ENCODE measurements around the gene KIF5C.

GRCh38 chr2:148967056-148967455 is 92.0 kb downstream of the KIF5C start:
- TF ChIP-seq, protein P1, sequence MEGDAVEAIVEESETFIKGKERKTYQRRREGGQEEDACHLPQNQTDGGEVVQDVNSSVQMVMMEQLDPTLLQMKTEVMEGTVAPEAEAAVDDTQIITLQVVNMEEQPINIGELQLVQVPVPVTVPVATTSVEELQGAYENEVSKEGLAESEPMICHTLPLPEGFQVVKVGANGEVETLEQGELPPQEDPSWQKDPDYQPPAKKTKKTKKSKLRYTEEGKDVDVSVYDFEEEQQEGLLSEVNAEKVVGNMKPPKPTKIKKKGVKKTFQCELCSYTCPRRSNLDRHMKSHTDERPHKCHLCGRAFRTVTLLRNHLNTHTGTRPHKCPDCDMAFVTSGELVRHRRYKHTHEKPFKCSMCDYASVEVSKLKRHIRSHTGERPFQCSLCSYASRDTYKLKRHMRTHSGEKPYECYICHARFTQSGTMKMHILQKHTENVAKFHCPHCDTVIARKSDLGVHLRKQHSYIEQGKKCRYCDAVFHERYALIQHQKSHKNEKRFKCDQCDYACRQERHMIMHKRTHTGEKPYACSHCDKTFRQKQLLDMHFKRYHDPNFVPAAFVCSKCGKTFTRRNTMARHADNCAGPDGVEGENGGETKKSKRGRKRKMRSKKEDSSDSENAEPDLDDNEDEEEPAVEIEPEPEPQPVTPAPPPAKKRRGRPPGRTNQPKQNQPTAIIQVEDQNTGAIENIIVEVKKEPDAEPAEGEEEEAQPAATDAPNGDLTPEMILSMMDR (IDR thresholded peaks at IDR 0.05; ENCODE audit: borderline replicate concordance, extremely low read depth, low read length, poor library complexity, severe bottlenecking), result no peak
- no peak for TF ChIP-seq EZH2 (IDR thresholded peaks at IDR 0.05; ENCODE audit: borderline replicate concordance, low read depth, low read length, severe bottlenecking)
